ENCODE results near the gene GPR39. TPM values are rescaled to one million over a fixed set of nuclear protein-coding genes. Genes with fewer than 3 reads are reported as not detected.

Gene GPR39
- total RNA-seq, 2 experiments from 2014 or later: 0.13 TPM; not detected in 1

GRCh38 chr2:132652474-132652873 lies 235.9 kb downstream of the GPR39 start:
- ChIA-PET POLR2A (no interaction called here), CTCF (ENCODE audit: unreplicated experiment) (no interaction called here)
- Histone ChIP-seq H3K9me2 (ENCODE audit: insufficient read depth, low read length) (no peaks in the 10 kb centered on the region), H3K4me1 (ENCODE audit: insufficient read depth, low read length, poor library complexity, severe bottlenecking) (peaks cover 20% of the 10 kb centered on the region), H3K27ac (ENCODE audit: low read depth, low read length, poor library complexity, severe bottlenecking) (no peak overlapping the region), H2AFZ (ENCODE audit: low read length) (no peak overlapping the region), H3K4me3 (ENCODE audit: low read depth, low read length, poor library complexity, severe bottlenecking) (no peak overlapping the region), H3K4me2 (ENCODE audit: low read length) (no peak overlapping the region), H3K79me2 (ENCODE audit: insufficient read depth, low read depth, low read length) (no peaks in the 10 kb centered on the region), H4K20me1 (ENCODE audit: insufficient read depth, low read length) (no peaks in the 10 kb centered on the region), H3K36me3 (ENCODE audit: insufficient read depth, low read length) (no peaks in the 10 kb centered on the region), H3K9me3 (ENCODE audit: low read length) (no peaks in the 10 kb centered on the region)
- no peak for DNase-seq (ENCODE audit: low spot score)
- no TSS peak for BruUV-seq (replicated peaks)
- intact Hi-C loops (cut with micrococcal nuclease; ENCODE audit: unreplicated experiment): no loop called here
- no peak for TF ChIP-seq EZH2phosphoT487 (IDR thresholded peaks at IDR 0.05; ENCODE audit: borderline replicate concordance, low read depth, low read length)
- TF ChIP-seq, protein P1, sequence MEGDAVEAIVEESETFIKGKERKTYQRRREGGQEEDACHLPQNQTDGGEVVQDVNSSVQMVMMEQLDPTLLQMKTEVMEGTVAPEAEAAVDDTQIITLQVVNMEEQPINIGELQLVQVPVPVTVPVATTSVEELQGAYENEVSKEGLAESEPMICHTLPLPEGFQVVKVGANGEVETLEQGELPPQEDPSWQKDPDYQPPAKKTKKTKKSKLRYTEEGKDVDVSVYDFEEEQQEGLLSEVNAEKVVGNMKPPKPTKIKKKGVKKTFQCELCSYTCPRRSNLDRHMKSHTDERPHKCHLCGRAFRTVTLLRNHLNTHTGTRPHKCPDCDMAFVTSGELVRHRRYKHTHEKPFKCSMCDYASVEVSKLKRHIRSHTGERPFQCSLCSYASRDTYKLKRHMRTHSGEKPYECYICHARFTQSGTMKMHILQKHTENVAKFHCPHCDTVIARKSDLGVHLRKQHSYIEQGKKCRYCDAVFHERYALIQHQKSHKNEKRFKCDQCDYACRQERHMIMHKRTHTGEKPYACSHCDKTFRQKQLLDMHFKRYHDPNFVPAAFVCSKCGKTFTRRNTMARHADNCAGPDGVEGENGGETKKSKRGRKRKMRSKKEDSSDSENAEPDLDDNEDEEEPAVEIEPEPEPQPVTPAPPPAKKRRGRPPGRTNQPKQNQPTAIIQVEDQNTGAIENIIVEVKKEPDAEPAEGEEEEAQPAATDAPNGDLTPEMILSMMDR (conservative IDR thresholded peaks at IDR 0.05; ENCODE audit: low read length): no peak

- ChIA-PET POLR2A (interaction anchor here (0.7 kb wide), 1 partner anchor 9 kb away, joined by 4 read pairs; no protein-coding TSS in a partner anchor), CTCF (ENCODE audit: unreplicated experiment) (no interaction called here)
- H3K36me3 ChIP-seq (ENCODE audit: insufficient read depth, low read length): no peaks in the 10 kb centered on the region
- no peak for DNase-seq (ENCODE audit: low spot score)
- H4K20me1 ChIP-seq (ENCODE audit: insufficient read depth, low read length): no peaks in the 10 kb centered on the region
- peaks cover 2% of the 10 kb centered on the region for H3K4me1 ChIP-seq (ENCODE audit: insufficient read depth, low read length, poor library complexity, severe bottlenecking)
- no peak overlapping the region for H2AFZ ChIP-seq (ENCODE audit: low read length)
- no peaks in the 10 kb centered on the region for H3K79me2 ChIP-seq (ENCODE audit: insufficient read depth, low read depth, low read length)
- no peaks in the 10 kb centered on the region for H3K9me3 ChIP-seq (ENCODE audit: low read length)
- H3K27ac ChIP-seq (ENCODE audit: low read depth, low read length, poor library complexity, severe bottlenecking): no peak overlapping the region
- no TSS peak for BruUV-seq (replicated peaks)
- intact Hi-C loops (cut with micrococcal nuclease; ENCODE audit: unreplicated experiment): no loop called here
- H3K9me2 ChIP-seq (ENCODE audit: insufficient read depth, low read length): no peaks in the 10 kb centered on the region
- H3K4me2 ChIP-seq (ENCODE audit: low read length): no peak overlapping the region
- no peak overlapping the region for H3K4me3 ChIP-seq (ENCODE audit: low read depth, low read length, poor library complexity, severe bottlenecking)
- TF ChIP-seq, protein P1 (conservative IDR thresholded peaks at IDR 0.05; ENCODE audit: low read length): no peak
- TF ChIP-seq EZH2phosphoT487 (IDR thresholded peaks at IDR 0.05; ENCODE audit: borderline replicate concordance, low read depth, low read length): no peak
Measured at GRCh38 chr2:132654335-132654734, 237.7 kb downstream of the GPR39 start.

- CTCF ChIA-PET (ENCODE audit: unreplicated experiment): no interaction called here
- no peak for DNase-seq (ENCODE audit: low spot score)
- H3K9me3 ChIP-seq (ENCODE audit: low read length): no peaks in the 10 kb centered on the region
- TF ChIP-seq, protein P1 (conservative IDR thresholded peaks at IDR 0.05; ENCODE audit: low read length): no peak
- no peak for TF ChIP-seq EZH2phosphoT487 (IDR thresholded peaks at IDR 0.05; ENCODE audit: borderline replicate concordance, low read depth, low read length)
- no peaks in the 10 kb centered on the region for H3K9me2 ChIP-seq (ENCODE audit: insufficient read depth, low read length)
- BruUV-seq (replicated peaks): no TSS peak
- H3K36me3 ChIP-seq (ENCODE audit: insufficient read depth, low read length): no peaks in the 10 kb centered on the region
- H3K4me2 ChIP-seq (ENCODE audit: low read length): no peak overlapping the region
- POLR2A ChIA-PET: interaction anchor here (0.7 kb wide), 1 partner anchor 10 kb away, joined by 4 read pairs; no protein-coding TSS in a partner anchor
- H3K79me2 ChIP-seq (ENCODE audit: insufficient read depth, low read depth, low read length): no peaks in the 10 kb centered on the region
- no peak overlapping the region for H3K4me3 ChIP-seq (ENCODE audit: low read depth, low read length, poor library complexity, severe bottlenecking)
- intact Hi-C loops (cut with micrococcal nuclease; ENCODE audit: unreplicated experiment): no loop called here
- no peak overlapping the region for H3K27ac ChIP-seq (ENCODE audit: low read depth, low read length, poor library complexity, severe bottlenecking)
- H2AFZ ChIP-seq (ENCODE audit: low read length): no peak overlapping the region
- H3K4me1 ChIP-seq (ENCODE audit: insufficient read depth, low read length, poor library complexity, severe bottlenecking): no peaks in the 10 kb centered on the region
- no peaks in the 10 kb centered on the region for H4K20me1 ChIP-seq (ENCODE audit: insufficient read depth, low read length)
Measured at GRCh38 chr2:132654968-132655367, 238.4 kb downstream of the GPR39 start.
